ENCODE measurements around the gene PHF21A.

Gene PHF21A

DNA sequence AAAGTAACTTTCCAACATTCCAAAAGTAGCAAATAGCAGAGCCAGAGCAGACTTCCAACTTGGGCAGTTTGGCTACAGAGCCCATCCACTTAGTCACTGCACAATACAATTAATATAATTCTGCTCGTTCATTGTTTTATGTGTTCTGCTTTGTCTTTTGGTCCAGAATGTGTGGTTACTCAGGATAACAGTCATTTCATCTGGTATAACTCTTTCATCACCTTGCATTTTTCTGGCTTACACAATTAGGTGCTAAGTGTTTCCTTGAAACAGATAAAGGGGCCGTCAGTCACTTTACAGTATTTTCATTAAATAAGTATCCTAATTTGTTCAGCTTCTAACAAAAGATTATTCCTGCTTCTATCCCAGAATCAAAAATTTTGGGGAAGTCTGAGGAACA, 111.6 kb downstream of the PHF21A start:
- Histone ChIP-seq H3K36me3 (ENCODE audit: control insufficient read depth in 2 of 2, insufficient read depth in 2 of 2, low read length in 2 of 2) (no peaks in the 10 kb centered on the region), H3K9ac (ENCODE audit: low read length in 2 of 2) (no peak overlapping the region), H3K27ac (ENCODE audit: low read length) (no peak overlapping the region), H3K4me3 (ENCODE audit: low read length in 2 of 2) (no peak overlapping the region), H3K9me3 (ENCODE audit: control insufficient read depth in 2 of 2, low read length in 2 of 2) (no peaks in the 10 kb centered on the region), H3K4me1 (ENCODE audit: control insufficient read depth, insufficient read depth, low read length) (no peaks in the 10 kb centered on the region), H3K27me3 (ENCODE audit: control insufficient read depth in 1 of 2, insufficient read depth in 2 of 2, low read length in 2 of 2) (no peaks in the 10 kb centered on the region)

DNA sequence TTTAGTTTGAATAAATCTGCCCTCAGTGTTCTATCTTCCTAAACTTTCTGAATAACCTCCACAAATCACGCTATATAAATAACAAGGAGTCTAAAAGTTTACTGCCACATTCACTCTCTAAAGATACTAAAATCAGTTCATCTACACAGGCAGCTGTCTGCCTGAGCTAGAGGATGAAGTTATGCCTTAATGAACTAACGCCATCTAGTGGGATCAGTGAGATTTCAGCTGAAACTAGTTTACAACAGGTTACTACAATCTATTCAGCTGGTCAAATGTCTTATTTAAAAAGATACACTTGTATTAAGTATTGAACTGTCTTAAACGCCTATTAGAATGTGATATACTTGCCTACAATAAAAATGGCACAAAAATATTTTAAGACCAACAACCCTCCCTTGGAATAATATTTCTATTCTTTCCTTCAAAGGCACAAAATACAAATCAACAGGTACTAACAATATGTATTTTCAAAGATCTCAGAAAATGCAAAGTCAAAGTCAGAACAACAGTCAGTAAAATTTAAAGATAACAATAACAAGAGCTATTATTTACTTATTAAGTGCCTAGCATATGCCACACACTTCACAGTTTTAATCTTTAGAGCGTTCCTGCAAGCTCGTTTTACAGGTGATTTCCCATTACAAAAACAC, 114.7 kb downstream of the PHF21A start:
- no peak overlapping the region for H3K27ac ChIP-seq (ENCODE audit: low read length)
- no peak overlapping the region for H3K9ac ChIP-seq (ENCODE audit: low read length in 2 of 2)
- H3K36me3 ChIP-seq (ENCODE audit: control insufficient read depth in 2 of 2, insufficient read depth in 2 of 2, low read length in 2 of 2): no peaks in the 10 kb centered on the region
- H3K4me3 ChIP-seq (ENCODE audit: low read length in 2 of 2): no peak overlapping the region
- H3K4me1 ChIP-seq (ENCODE audit: control insufficient read depth, insufficient read depth, low read length): peaks cover 7% of the 10 kb centered on the region
- H3K27me3 ChIP-seq (ENCODE audit: control insufficient read depth in 1 of 2, insufficient read depth in 2 of 2, low read length in 2 of 2): no peaks in the 10 kb centered on the region
- H3K9me3 ChIP-seq (ENCODE audit: control insufficient read depth in 2 of 2, low read length in 2 of 2): no peaks in the 10 kb centered on the region

DNA sequence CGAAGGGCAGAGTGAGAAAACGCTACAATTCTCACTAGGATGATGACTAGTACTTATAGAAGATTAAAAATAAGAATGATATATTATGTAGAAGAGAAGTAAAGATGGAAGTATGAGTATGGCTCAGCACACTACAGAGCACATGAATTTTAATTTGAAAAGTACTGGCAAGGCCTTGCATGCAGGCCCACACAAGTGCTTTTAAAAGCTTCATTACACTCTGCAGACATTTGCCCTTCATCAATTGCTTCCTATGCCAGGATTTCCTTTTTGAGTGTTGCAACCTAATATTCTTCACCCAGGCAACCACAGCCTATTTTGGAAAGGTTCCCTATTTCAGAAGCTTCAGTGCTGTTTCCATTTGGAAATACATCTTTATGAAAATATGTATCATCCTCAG, 117.7 kb downstream of the PHF21A start:
- Histone ChIP-seq H3K4me3 (ENCODE audit: low read length in 2 of 2) (no peak overlapping the region), H3K27ac (ENCODE audit: low read length) (no peak overlapping the region), H3K36me3 (ENCODE audit: control insufficient read depth in 2 of 2, insufficient read depth in 2 of 2, low read length in 2 of 2) (no peaks in the 10 kb centered on the region), H3K4me1 (ENCODE audit: control insufficient read depth, insufficient read depth, low read length) (peaks cover 11% of the 10 kb centered on the region), H3K27me3 (ENCODE audit: control insufficient read depth in 1 of 2, insufficient read depth in 2 of 2, low read length in 2 of 2) (no peaks in the 10 kb centered on the region), H3K9me3 (ENCODE audit: control insufficient read depth in 2 of 2, low read length in 2 of 2) (no peaks in the 10 kb centered on the region), H3K9ac (ENCODE audit: low read length in 2 of 2) (no peak overlapping the region)

DNA sequence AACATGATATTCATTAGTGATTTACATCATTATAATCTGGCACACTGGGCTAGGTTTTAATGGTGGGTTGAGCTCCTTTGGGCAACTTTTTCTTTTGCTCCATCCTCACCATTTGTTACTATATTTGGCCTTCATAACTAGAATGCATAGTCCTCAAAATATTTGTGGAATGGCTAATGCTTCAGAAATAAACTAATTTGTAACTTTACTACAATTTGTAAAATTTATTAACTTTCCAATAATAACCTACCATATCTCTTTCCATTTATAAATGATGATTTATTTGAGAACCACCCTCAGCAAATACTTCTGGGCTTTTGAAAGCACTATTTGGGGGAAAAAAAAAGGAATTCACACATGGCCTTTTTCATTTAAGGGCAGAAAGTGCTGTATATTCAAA, 119.1 kb downstream of the PHF21A start:
- Histone ChIP-seq H3K4me1 (ENCODE audit: control insufficient read depth, insufficient read depth, low read length) (peaks cover 11% of the 10 kb centered on the region), H3K36me3 (ENCODE audit: control insufficient read depth in 2 of 2, insufficient read depth in 2 of 2, low read length in 2 of 2) (no peaks in the 10 kb centered on the region), H3K27ac (ENCODE audit: low read length) (no peak overlapping the region), H3K27me3 (ENCODE audit: control insufficient read depth in 1 of 2, insufficient read depth in 2 of 2, low read length in 2 of 2) (no peaks in the 10 kb centered on the region), H3K9me3 (ENCODE audit: control insufficient read depth in 2 of 2, low read length in 2 of 2) (no peaks in the 10 kb centered on the region), H3K9ac (ENCODE audit: low read length in 2 of 2) (no peak overlapping the region), H3K4me3 (ENCODE audit: low read length in 2 of 2) (no peak overlapping the region)

DNA sequence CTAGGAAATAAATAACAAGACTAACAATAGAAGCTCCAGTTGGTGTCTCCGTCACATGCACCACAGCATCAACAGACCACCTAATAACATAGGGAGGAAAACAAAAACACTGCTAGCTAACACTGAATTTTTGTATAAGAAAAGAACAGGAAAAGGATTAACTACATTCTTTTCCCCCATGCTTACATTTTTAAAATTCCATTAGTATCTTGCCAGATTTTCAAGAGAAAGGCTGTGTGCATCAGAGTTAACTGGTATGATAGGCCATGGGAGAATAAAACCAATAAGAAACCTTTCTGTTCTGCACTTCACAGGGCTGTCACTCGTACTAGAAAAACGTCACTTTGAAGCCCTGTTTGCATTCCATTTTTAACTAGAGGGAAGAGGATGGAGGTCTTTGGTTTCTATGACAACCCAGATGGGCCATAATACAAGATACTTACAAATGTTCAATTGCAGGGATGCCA, 119.8 kb downstream of the PHF21A start:
- Histone ChIP-seq H3K27me3 (ENCODE audit: control insufficient read depth in 1 of 2, insufficient read depth in 2 of 2, low read length in 2 of 2) (no peaks in the 10 kb centered on the region), H3K4me3 (ENCODE audit: low read length in 2 of 2) (no peak overlapping the region), H3K27ac (ENCODE audit: low read length) (no peak overlapping the region)

DNA sequence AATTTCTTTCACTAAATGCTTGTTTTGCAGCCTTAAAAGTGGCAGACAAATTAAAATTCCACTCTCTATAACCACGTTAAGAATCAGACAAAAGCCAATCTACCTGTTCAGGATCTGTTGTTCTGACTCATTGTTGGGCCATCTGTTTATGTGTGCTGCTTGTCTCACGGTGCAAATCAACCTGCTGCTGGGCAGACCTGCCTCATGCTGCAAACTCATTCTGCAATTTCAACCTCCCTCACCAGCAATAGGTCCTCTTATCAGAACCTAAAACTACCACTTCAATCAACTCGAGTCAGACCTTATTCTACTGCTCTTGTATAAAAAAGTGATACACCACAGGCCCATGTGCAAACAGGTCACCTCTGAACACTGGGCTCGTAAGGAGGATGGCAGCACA, 123.7 kb downstream of the PHF21A start:
- Histone ChIP-seq H3K4me1 (ENCODE audit: control insufficient read depth, insufficient read depth, low read length) (peaks cover 20% of the 10 kb centered on the region), H3K9ac (ENCODE audit: low read length in 2 of 2) (no peak overlapping the region), H3K4me3 (ENCODE audit: low read length in 2 of 2) (no peak overlapping the region), H3K36me3 (ENCODE audit: control insufficient read depth in 2 of 2, insufficient read depth in 2 of 2, low read length in 2 of 2) (no peaks in the 10 kb centered on the region), H3K9me3 (ENCODE audit: control insufficient read depth in 2 of 2, low read length in 2 of 2) (no peaks in the 10 kb centered on the region), H3K27ac (ENCODE audit: low read length) (no peak overlapping the region), H3K27me3 (ENCODE audit: control insufficient read depth in 1 of 2, insufficient read depth in 2 of 2, low read length in 2 of 2) (no peaks in the 10 kb centered on the region)

More for the DNA sequence above, 119.8 kb downstream of the PHF21A start:
- no peak overlapping the region for H3K9ac ChIP-seq (ENCODE audit: low read length in 2 of 2)
- peaks cover 11% of the 10 kb centered on the region for H3K4me1 ChIP-seq (ENCODE audit: control insufficient read depth, insufficient read depth, low read length)
- H3K36me3 ChIP-seq (ENCODE audit: control insufficient read depth in 2 of 2, insufficient read depth in 2 of 2, low read length in 2 of 2): no peaks in the 10 kb centered on the region
- no peaks in the 10 kb centered on the region for H3K9me3 ChIP-seq (ENCODE audit: control insufficient read depth in 2 of 2, low read length in 2 of 2)

DNA sequence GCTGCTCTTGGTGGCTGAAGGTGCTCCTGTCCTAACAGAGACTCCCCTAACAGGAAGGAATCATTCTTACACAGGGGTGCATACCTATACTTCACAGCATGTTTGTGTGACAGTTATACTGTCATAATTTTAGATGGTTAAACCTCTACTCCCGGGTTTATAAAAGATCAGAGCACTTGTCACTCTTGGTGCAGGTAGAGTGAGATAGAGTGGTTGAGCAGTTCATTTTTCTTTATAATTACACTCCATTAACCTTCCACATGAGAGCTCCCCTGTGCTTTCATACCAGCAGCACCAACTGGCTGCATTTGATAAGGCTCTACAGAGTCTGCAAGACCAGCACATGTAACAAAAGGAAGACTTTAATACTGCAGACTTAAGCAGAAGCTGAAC, 125.9 kb downstream of the PHF21A start:
- Histone ChIP-seq H3K4me3 (ENCODE audit: low read length in 2 of 2) (no peak overlapping the region), H3K4me1 (ENCODE audit: control insufficient read depth, insufficient read depth, low read length) (peaks cover 14% of the 10 kb centered on the region), H3K9me3 (ENCODE audit: control insufficient read depth in 2 of 2, low read length in 2 of 2) (no peaks in the 10 kb centered on the region), H3K27ac (ENCODE audit: low read length) (no peak overlapping the region), H3K27me3 (ENCODE audit: control insufficient read depth in 1 of 2, insufficient read depth in 2 of 2, low read length in 2 of 2) (no peaks in the 10 kb centered on the region), H3K36me3 (ENCODE audit: control insufficient read depth in 2 of 2, insufficient read depth in 2 of 2, low read length in 2 of 2) (no peaks in the 10 kb centered on the region), H3K9ac (ENCODE audit: low read length in 2 of 2) (no peak overlapping the region)

DNA sequence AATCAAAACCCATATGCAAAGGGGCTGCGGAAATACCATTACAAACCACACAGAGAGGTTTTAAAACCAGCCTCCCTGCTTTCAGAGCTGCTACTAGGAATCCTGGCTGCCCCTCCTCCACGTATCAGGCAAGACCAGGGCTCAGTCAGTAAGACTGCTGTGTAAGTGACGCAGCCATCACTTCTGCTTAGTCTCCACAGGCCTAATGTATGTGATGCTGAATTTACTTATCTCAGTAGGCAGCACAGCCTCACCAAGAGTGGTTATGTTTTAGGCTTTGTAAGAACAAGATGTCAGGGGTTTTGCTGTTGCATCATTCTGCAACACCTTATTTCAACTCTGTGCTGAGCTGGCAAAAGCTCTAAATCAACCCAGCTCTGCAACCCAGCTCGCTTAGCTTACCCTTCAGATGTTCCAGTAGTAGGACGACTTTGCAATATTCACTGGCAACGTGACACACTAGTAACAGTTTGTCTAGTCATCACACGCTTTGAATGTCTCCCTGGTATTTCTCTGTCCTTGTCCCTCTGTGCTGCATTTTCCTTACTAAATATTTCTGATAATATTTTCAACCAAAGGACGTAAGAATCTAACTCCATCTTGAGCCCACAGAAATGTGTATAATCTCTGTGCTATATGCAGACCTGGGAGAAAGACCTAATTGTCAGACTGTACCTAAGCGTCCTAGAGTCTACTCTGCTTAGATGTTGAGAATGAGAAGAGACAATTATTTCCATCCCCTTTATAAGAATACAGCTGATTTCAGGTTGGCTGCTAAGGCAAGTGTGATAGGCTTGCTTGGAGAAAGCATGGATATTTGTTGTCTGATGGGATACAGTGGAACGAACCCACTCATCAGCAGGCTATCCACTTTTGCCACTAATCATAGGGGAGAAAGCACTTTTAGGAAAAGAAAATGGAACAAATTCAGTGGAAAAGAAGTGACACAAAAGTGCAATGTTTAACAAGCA, 126.6 kb downstream of the PHF21A start:
- H3K4me1 ChIP-seq (ENCODE audit: control insufficient read depth, insufficient read depth, low read length): peaks cover 14% of the 10 kb centered on the region
- peak overlapping the region; percentile 87 for H3K27ac ChIP-seq (ENCODE audit: low read length)
- no peaks in the 10 kb centered on the region for H3K9me3 ChIP-seq (ENCODE audit: control insufficient read depth in 2 of 2, low read length in 2 of 2)
- peak overlapping the region in 1 of 2 donors; percentile 12 for H3K9ac ChIP-seq (ENCODE audit: low read length in 2 of 2)
- no peak overlapping the region for H3K4me3 ChIP-seq (ENCODE audit: low read length in 2 of 2)
- H3K36me3 ChIP-seq (ENCODE audit: control insufficient read depth in 2 of 2, insufficient read depth in 2 of 2, low read length in 2 of 2): no peaks in the 10 kb centered on the region
- H3K27me3 ChIP-seq (ENCODE audit: control insufficient read depth in 1 of 2, insufficient read depth in 2 of 2, low read length in 2 of 2): no peaks in the 10 kb centered on the region

DNA sequence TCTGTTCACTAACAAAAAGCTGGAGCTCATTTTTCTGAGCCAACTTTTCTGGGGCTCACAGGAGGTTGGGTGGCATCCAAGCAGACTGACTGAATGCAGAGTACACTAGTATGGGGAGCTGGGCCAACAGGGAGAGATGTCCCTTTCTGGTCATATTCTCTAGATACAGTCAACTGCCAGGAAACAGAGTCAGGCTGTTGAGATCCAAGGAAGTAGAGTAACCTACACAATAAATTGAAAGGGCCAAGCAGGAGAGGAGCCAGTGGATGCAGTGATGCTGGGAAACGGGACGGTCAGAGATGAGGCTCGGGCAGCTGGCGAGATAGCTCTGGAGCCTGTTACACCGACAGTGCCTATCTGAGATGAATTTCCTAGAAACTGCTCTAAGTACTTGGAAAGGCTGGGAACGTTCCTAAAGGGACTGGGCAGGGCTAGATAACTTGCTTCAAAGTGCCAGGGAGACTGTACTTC, 127.7 kb downstream of the PHF21A start:
- H3K36me3 ChIP-seq (ENCODE audit: control insufficient read depth in 2 of 2, insufficient read depth in 2 of 2, low read length in 2 of 2): no peaks in the 10 kb centered on the region
- no peaks in the 10 kb centered on the region for H3K9me3 ChIP-seq (ENCODE audit: control insufficient read depth in 2 of 2, low read length in 2 of 2)
- H3K4me1 ChIP-seq (ENCODE audit: control insufficient read depth, insufficient read depth, low read length): peaks cover 14% of the 10 kb centered on the region
- peak overlapping the region; percentile 87 for H3K27ac ChIP-seq (ENCODE audit: low read length)
- no peaks in the 10 kb centered on the region for H3K27me3 ChIP-seq (ENCODE audit: control insufficient read depth in 1 of 2, insufficient read depth in 2 of 2, low read length in 2 of 2)
- peak overlapping the region; percentile 30 to 44 for H3K9ac ChIP-seq (ENCODE audit: low read length in 2 of 2)
- H3K4me3 ChIP-seq (ENCODE audit: low read length in 2 of 2): peak overlapping the region in 1 of 2 donors; percentile 36

DNA sequence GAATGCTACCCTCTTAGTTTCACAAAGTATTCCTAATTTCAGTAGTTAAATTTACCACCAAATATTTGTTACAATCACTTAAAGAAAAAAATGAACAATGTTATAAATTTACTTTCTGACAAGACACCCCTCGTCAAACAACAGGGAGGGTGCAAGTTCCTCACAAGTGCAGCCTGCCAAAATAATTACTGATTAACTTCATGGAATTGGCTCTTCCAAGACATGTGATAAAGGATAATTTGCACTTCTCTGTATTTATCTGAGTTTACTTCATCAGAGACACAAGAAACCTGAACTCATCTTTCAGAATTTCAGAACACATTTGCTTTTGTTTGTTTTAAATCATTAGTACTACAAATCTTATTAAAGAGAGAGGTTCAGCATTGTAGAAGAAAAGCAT, 132.3 kb downstream of the PHF21A start:
- Histone ChIP-seq H3K9ac (ENCODE audit: low read length in 2 of 2) (no peak overlapping the region), H3K4me1 (ENCODE audit: control insufficient read depth, insufficient read depth, low read length) (peaks cover 5% of the 10 kb centered on the region), H3K9me3 (ENCODE audit: control insufficient read depth in 2 of 2, low read length in 2 of 2) (no peaks in the 10 kb centered on the region), H3K27ac (ENCODE audit: low read length) (no peak overlapping the region), H3K27me3 (ENCODE audit: control insufficient read depth in 1 of 2, insufficient read depth in 2 of 2, low read length in 2 of 2) (no peaks in the 10 kb centered on the region), H3K36me3 (ENCODE audit: control insufficient read depth in 2 of 2, insufficient read depth in 2 of 2, low read length in 2 of 2) (no peaks in the 10 kb centered on the region), H3K4me3 (ENCODE audit: low read length in 2 of 2) (no peak overlapping the region)

Data from stomach smooth muscle (tissue), 2 donors.